ENCODE measurements around the gene DISP2.

The DISP2 gene, protein sequence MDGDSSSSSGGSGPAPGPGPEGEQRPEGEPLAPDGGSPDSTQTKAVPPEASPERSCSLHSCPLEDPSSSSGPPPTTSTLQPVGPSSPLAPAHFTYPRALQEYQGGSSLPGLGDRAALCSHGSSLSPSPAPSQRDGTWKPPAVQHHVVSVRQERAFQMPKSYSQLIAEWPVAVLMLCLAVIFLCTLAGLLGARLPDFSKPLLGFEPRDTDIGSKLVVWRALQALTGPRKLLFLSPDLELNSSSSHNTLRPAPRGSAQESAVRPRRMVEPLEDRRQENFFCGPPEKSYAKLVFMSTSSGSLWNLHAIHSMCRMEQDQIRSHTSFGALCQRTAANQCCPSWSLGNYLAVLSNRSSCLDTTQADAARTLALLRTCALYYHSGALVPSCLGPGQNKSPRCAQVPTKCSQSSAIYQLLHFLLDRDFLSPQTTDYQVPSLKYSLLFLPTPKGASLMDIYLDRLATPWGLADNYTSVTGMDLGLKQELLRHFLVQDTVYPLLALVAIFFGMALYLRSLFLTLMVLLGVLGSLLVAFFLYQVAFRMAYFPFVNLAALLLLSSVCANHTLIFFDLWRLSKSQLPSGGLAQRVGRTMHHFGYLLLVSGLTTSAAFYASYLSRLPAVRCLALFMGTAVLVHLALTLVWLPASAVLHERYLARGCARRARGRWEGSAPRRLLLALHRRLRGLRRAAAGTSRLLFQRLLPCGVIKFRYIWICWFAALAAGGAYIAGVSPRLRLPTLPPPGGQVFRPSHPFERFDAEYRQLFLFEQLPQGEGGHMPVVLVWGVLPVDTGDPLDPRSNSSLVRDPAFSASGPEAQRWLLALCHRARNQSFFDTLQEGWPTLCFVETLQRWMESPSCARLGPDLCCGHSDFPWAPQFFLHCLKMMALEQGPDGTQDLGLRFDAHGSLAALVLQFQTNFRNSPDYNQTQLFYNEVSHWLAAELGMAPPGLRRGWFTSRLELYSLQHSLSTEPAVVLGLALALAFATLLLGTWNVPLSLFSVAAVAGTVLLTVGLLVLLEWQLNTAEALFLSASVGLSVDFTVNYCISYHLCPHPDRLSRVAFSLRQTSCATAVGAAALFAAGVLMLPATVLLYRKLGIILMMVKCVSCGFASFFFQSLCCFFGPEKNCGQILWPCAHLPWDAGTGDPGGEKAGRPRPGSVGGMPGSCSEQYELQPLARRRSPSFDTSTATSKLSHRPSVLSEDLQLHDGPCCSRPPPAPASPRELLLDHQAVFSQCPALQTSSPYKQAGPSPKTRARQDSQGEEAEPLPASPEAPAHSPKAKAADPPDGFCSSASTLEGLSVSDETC (N-terminal part only)

DNA sequence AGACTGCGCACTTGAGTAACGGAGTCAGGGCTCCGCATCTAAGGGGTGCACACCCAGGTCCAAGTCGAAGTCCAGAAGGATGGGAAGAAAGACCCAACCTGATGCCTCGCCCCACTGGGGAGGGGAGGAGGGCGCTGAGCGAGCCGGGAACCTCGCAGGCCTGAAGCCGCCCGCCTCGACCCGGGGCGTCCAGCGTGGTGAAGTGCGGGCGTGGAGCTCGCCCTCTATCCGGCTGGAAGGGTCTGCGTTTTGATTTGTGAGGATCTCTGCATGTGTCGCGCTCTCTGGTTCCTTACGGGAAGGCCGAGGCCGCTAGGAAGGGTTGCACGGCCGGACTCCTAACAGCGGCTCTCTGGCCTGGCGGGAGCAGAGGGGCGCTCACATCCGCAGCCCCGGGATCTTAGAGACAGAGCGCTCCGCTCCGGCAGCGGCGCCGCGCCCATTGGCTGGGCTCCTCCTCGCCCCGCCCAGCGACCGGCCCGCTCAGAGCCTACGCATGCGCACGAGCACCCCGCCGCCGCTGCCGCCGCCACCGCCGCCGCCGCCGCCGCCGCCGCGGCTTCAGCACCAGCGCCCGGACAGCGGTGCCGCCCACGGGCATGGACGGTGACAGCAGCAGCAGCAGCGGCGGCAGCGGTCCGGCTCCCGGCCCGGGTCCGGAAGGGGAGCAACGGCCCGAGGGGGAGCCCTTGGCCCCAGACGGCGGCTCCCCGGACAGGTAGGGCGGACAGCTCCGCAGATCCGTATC is at the start of gene DISP2:
Gene DISP2 (plus strand): TSS at position 497 of the 748 bp plus-strand sequence. CDS start 103 bp downstream, at position 600.
- no peak for FAIRE-seq

DNA sequence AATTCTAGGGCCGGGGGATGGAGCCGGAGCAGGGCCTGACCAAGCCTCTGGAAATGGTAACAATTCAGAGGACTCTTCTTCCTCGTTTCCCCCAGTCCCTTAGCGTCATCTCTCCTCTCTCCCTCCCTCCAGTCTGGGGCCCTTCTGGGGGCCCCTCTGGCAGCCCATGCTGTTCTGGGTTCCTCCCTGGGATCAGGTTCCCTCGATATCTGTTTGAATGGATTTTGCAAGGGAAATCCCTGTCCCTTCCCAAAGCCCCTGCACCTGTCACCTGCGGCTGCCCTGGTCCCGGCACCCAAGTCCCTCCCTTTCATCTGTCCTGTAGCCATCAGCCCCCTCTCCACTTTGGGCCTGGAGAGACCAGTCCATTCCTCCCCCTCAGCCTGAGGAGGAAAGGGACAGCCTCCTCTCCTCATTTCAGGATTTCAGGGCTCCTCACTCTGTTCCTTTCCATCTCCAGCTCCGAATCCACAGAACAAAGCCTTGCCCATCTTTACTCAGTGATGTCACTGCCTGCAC is 48.6 kb upstream of the DISP2 start:
- FAIRE-seq, result no peak

DNA sequence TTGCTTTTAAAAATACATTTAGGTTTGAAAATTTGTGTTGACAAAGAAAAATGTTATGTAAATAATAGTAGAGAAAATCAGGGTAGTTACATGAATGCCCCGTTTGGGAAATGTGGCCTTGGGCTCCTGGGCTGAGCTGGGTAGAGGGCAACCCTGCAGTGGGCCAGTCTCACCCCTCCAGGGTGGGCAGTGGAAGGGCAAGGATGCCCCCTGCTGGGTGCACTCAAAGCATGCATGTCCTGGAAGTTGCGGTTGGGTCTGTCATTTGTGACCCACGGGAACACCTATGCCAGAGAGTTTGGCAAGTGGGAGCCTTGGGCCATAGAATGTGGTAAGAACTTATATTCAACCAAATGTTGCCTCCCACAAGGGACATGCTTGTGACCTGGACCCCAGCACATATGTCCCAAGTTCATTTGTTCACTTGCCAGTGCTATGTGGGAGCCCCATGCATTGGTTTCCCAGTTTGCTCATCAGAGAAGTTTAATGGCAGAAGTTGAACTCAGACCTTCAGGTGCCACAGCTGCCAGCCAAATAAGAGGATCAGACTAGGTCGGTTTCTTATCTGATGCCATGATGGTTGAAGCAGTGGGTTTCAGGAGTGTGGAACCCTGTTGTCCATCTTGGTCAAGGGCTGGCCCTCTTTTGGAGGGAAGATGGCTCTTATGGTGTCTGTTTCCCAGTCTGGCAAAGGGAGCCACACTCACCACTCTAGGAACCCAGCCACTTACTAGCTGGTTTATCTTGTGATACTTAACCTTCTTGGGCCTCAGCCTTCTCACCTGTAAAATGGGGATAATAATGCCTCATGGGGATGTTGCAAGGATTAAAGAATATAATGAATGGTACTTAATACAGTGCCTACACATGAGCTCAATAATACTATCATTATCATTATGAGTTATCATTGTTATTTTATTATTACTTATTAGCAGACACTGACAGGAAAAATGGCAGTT is 47.7 kb upstream of the DISP2 start:
- FAIRE-seq, result peak; percentile 15

DNA sequence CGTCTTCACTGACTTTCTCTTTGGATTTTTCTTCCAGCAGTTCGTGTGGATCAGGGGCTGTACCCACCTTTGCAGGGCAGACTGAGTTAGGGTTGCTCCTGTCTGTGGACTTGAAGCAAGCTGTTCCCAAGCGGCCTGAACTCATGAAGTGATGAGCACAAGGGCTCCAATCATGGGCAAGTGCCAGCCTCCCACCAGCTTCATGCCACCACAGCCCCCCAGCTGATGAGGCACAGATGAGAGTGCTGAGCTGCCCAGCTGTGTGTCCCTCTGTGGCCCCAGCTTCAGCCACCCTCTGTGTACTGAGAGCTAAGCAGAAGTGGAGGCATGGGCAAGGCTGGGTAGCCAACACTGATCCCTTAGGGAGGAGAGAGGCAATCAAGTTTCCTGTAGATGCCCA is 47.0 kb upstream of the DISP2 start:
- no peak for FAIRE-seq

DNA sequence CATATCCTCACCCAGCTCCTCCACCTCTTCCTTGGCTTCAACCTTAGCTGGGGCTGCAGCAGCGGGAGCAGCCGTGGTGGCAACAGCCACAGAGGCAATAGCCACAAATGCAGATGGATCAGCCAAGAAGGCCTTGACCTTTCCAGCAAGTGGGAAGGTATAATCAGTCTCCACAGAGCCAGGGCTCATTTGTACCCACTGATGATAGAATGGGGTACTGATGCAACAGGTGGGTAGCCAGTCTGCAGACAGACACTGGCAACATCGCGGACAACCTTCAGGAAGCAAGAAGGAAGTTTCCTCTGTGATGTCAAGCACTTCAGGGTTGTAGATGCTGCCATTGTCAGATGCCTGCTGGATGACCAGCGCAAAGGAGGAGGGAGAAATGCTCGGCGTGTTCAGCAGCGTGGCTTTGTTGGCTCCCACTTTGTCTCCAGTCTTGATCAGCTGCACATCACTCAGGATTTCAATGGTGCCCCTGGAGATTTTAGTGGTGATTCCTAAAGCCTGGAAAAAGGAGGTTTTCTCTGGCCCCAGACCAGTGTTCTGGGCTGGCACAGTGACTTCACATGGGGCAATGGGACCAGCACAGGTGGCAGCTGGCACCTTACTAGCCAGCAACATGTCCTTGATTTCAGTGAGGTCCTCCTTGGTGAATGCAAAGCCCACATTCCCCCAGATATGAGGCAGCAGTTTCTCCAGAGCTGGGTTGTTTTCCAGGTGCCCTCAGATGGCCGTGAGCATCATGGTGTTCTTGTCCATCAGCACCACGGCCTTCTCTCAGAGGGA is 45.5 kb upstream of the DISP2 start:
- FAIRE-seq, result no peak

DNA sequence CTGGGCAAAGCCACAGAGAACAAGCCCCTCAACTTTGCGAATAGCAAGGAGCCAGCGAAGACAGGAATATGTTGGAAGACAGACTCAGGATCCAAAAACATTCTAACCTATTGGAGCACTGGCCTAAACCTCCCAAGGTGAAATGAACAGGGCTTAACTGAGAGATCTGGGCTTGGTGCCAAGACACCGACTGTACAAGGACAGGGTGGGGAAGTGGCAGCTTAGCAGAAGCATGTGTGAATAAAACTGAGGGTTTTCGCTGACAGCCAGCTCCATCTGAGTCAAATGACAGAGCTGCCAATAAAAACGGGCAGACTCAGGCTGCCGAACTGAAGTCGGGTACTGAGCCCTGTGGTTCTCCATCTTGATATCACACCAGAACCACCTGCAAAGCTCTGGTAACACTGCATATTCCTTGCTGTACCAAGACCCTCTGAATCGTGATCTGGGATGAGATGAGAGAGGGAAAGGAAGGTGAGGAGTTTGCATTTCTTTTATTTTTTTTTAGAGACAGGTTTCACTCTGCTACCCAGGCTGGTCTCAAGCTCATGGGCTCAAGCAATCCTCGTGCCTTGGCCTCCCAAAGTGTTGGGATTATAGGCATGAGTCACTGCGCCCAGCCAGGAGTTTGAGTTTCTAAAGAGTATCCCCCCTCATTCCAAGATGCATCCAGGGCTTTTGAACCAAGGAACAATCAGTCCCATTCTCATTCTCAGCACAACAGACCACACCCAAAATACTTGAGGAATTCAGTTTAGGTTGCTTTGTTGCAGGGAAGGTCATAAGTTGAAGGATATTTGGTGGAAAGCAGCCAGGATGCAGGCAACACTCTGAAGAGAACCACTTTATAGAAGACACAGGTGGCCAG is 44.3 kb upstream of the DISP2 start:
- FAIRE-seq, result no peak

DNA sequence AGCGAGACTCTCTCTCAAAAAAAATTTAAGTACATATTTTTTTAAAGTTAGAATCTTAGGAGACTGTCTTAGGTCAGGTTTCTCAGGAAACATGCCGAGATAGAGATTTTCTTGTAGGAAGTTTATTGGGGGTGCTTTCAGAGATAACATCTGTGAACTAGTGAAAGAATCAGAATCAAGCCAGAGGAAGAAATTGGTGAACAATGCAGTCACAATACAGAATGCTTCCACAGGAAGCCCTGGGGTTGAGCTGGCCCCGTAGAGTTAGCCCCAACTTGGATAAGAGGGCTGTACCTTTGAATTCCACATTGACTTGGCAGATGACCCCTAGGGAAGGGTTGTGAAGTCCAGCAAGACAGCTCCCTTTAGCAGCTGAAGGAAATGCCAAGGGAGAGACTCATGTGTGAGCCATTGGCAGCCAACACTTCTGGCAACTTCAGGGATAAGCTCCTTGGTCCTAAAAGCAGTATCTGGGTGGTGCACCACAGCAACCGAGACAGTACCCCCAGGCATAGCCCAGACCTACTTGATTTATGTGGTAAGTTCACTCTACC is 43.2 kb upstream of the DISP2 start:
- no peak for FAIRE-seq

DNA sequence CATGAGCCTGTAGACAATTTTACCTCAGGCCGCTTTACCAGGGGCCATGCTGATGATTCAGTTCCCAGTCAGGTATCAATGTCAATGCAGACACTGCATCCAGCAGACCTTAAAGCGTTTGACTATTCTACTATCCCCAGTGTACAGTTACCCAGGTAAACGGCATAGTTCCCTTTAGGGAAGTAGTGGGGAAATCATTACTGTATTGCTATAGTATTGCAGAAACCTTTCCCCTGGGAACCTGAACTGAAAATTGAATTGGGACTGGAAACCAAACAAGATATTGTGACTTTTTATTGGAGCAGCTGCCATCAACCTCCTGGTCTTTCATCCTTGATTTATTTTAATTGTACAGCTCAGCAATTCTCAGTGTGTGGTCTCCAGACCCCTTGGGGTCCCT is 41.1 kb upstream of the DISP2 start:
- no peak for FAIRE-seq

DNA sequence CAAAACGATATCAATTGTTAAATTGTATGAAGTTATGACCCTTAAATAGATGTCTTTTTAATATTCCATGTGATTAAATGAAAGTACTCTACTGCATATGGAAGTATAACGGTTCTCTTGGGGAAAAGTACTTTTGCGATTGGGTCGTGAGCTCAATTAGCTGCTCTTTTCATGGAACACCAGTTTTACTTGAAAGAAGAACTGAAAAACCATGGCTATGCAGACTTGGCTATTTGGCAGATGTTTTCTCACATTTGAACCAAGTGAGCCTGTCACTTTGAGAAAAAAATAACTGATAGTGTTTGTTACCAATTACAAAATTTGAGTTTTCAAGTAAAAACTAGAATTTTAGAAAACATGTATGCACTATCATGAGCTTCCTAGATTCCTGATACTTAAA is 40.4 kb upstream of the DISP2 start:
- FAIRE-seq, result no peak

DNA sequence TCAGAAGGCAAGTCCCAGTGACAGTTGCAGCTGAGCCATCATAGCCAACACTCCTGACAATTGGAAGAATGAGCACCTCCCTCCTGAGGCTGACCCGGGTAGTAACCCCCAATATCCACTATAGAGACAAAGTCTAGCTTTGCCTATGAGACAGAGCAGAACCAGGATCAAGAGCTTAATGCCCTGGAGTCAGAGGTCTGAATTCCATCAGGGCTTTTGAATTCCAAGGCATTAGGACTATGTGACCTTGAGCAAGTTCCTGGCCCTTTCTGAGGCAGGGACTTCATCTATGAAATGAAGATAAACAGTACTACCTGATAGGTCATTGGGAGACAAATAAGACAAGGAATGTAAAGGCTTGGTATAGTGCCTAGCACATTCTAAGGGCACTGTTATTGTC is 37.6 kb upstream of the DISP2 start:
- FAIRE-seq, result peak; percentile 95

DNA sequence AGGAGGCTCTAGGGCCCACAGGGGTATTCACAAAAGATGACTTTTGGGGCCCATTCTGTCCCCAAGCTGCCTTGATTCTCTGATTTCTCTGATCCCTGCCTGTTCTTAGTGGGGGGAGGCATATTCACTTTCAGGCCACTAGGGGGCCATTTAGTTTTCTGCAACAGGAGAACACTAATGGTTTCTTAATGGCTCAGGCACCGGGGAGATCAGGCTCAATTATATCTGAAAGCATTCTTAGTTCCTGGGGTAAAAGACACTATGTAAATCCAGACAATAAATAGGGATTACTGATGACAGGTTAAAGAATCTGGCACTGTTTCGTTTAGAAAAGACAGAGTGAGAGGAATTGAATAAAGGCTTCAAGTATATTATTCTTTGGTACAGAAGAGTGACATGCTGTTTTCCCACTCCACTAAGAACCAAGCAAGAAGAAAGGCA is 37.1 kb upstream of the DISP2 start:
- FAIRE-seq, result peak; percentile 94

DNA sequence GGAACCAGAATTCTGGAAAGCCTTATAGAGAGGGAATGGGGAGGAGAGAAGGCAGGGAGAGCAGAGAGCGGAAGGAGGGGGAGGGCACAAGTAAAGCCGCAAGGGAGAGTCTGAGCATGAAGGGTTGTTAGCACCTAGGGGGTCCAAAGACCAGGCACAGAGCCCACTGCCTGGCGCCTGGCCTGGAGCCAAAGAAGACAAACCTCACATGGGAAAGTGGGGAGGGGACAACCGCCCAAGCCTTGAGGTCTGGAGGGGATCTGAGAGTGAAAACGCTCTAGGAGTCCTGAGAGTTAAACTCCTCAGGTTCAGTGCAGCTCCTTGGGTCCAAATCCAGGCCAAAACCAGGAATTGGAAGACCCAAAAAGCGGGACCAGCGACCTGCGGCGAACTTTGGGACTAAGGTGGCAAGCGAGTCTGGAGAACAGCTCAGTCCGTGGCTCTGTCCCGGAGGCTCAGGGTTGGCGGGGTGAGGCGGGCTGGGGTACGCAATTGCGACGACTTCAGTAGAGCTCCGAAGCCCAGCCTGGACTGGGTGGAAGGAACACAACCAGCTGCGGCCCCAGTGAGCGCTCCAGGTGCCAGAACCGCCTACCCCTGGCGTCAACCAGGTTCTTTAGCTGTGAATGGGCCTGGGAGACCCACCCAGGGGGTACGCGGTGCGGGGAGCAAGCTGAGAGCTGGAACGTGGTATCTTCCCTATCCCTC is 35.3 kb upstream of the DISP2 start:
- FAIRE-seq, result no peak

DNA sequence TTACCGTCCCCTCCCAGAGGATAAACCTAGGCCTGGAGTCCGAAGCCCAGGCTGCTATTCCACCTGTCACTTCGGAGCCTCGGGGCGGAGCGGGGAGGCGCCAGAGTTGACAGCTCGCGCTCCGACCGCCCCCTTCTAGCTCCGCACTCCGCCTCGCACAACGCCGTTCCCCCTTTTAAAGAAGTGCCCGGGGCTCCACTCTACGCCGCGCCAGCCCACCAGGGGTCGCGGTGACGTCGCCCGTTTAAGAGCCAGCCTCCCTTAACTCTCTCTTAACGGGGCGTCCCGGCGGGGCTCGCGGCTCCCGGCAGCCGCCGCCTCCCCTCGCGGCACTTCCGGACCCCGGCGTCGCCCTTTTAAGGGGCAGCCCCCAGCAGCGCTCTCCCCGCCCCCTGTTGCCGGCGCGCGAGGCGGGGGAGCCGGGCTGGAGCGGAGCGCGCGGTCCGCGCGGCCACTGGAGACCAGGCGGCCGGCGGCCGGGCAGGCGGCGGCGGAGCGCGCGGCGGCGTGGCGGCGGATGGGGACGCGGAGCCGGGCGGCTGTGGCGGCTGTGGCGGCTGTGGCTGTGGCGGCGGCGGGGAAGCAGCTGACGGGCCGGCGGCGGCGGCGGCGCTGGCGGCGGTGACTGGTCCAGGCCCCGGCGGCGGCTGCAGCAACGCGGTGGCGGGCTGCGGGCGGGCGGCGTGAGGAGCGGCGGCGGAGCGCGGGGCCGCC is 34.6 kb upstream of the DISP2 start, which contains the start of gene INAFM2:
Gene INAFM2 (plus strand): TSS at position 454 of the 714 bp plus-strand sequence. CDS start 364 bp downstream, outside the sequence.
- peak; percentile 96 for FAIRE-seq

DNA sequence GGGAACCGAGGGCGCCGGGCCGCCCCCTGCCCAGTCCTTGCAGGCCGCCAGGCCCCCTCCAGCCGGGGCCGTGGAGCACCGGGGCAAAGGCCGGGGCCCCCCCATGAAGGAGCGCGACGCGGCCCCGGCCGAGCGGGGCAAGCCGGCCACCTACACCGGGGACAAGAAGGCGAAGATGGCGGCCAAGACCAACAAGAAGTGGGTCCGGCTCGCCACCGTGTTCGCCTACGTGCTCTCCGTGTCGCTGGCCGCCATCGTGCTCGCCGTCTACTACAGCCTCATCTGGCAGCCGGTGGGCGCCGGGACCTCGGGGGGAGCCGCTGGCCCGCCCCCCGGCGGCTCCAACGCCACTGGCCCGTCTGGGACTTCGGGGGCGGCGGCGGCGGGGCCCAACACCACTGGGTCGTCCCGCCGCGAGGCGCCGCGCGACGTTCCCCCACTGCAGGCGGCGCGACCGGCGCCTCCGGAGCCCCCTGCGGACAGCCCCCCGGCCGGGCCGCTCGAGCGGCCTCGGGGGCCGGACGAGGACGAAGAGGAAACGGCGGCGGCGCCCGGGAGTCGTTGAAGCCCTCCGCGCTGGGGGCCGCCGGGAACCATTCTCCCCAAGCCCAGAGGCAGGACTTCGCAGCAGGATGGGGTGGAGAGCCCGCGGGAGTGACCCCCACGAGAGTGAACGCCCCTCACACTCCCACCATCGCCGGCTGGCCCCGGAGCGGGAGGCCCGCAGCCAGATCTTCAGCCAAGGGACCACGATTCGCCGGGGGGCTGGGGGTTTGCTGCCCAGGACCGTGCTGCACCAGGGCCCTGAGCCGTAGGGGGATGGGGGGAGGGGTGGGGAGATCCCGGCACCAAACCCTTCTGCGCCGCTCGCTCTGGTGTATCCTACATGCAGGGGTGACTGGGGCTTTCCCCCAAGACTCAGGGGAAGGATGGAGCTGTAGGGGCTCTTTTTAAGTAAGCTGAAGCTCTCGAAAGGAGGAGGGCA is 33.8 kb upstream of the DISP2 start:
- no peak for FAIRE-seq

DNA sequence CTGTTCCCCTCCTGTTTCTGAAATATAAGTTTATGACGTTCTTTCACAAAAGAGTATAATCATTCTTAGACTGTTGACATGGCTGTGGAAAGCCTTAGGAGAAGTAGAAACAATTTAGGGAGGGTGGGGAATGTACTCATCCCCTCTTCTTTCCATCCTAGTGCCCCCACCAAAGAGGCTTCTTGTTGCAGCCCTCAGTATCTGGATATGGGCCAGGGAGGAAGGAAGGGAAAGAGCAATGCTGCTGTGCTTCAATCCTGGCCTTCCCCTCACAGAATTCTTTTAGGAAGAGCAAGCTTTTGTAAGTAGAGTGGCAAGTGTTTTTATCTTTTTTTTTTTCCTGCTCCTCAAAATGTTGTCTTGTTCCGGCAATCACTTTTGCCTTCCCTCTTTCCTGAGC is 32.8 kb upstream of the DISP2 start:
- no peak for FAIRE-seq

DNA sequence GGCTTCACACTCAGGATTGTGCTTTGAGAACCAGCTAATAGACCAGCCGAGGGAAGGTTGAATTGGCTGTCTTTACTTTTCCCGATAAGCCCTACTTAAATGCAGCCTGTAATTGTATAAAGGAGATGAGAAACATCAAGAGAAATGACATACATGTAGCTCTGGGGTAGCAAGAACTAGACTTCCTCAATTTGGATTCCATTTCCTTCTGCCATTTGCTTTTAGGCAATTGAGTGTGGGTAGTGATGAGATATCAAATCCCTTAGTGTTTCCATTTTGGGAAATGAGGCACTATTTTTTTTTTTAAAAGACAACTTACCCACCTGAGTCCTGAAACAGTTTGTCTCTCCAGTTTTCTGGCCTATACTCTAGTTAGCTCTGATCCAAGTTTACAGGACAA is 32.3 kb upstream of the DISP2 start:
- no peak for FAIRE-seq

All from G401.6 (cell line).